HG03520 (cell line): ENCODE results near the gene ANAPC5.

Experiments used
- ATAC-seq: cut with Tn5 transposase; IDR thresholded peaks from one replicate; pipeline ENCODE4 v1.9.1; 2021; ENCODE audit warnings: mild to moderate bottlenecking, moderate library complexity; ENCODE audit not compliant: unreplicated experiment

ANAPC5 gene

DNA sequence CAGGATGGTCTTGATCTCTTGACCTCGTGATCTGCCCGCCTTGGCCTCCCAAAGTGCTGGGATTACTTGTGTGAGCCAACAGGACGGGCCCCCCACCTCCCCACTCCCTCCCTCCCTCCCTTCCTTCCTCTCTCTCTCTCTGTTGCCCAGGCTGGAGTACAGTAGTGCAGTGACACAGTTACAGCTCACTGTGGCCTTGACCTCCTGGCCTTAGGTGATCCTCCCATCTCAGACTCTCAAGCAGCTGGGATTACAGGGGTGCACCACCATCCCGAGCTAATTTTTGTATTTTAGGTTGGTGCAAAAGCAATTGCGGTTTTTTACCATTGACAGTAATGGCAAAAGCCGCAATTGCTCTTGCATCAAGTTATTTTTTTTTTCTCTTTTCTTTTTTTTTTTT, 19.2 kb upstream of the ANAPC5 start:
- ATAC-seq: no peak

DNA sequence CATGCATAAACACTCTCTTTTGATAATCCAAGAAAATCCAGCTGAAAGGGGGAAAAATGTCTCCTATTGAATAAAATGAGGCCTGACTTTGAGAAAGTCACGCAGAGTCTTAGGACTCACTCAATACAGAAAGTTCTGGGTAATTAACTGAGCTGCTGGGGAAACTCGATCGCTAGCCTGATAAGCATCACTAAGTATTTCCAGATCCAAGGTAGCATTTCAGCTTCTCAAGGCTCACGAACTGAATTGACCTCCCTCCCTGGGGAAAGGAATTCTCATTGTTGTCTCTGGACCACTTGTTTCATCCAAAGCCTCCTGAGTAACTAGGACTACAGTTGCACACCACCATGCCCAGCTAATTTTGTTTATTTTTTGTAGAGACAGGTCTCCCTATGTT, 13.8 kb upstream of the ANAPC5 start:
- no peak for ATAC-seq

DNA sequence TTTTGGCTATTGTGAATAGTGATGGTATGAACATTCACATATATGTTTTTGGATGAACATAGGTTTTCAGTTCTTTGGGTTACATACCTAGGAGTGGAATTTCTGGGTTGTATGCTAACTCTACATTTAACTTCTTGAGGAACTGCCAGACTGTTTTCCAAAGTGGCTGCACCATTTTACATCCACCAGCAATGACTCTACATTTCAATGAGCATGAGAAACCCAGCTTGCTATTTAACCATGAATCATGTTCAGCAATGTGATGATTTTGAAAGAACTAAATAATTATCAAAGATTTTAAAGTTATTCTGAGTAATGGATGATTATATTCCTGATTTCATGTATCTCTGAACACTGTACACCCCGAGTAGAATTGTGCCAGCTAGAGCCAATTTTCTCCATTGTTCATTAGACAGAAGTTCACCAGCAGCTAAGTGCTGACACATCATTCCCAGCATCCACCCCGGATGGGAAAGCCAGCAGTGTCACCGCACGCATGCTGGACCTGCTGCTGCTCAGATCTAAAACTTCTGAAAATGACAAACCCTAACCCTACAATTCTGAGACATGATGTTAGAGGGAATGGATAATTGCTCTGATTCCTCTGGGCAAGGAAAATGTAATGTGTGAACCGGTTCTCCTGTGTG, 13.3 kb upstream of the ANAPC5 start:
- no peak for ATAC-seq

DNA sequence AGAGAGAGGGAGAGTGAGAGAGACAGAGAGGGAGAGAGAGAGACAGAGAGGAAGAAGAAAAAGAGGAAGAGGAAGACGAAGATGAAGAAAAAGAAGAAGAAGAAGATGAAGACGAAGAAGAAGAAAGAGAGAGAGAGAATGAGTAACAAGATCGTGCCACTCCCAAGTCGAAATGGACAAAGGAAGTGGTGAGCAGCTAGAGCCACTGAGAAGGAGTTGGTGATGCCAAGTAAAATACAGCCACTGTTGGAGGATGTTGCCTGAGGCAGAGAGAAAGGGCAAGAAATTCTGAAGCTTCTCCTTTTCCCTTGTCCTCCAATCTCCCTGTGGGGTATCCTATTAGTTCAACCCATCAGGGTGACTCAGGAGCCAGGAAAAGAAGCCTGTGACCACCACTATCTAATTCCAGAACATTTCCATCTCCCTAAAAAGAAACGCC, 12.5 kb upstream of the ANAPC5 start:
- ATAC-seq: no peak

- ATAC-seq: no peak
Observed at GRCh38 chr12:121358073-121358472, 5.9 kb upstream of the ANAPC5 start.

DNA sequence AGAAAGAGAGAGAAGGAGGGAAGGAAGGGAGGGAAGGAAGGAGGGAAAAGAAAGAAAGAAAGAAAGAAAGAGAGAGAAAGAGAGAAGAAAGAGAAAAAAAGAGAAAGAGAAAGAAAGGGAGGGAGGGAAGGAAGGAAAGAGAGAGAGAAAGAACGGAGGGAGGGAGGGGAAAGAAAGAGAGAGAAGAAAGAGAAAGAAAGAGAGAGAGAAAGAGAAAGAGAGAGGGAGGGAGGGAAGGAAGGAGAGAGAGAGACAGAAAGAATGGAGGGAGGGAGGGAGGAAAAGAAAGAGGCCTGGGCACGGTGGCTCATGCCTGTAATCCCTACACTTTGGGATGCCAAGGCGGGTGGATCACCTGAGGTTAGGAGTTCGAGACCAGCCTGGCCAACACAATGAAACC, 5.1 kb upstream of the ANAPC5 start:
- no peak for ATAC-seq

- no peak for ATAC-seq
Observed at GRCh38 chr12:121356657-121357056, 4.4 kb upstream of the ANAPC5 start.

- no peak for ATAC-seq
Observed at GRCh38 chr12:121355818-121356217, 3.6 kb upstream of the ANAPC5 start.

DNA sequence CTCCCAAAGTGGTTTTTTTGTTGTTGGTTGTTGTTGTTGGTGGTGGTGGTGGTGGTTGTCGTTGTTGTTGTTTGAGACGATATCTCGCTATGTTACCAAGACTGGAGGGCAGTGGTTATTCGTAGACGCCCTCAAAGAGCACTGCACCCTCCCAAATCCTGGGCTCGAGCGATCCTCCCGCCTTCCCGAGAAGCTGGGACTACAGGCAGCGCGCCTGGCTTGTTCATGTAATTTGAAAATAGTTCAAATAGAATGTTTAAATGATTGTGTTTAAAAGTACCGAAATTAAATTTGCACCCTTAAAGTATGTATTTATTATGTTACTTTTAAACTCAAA, 439 bp upstream of the ANAPC5 start:
- no peak for ATAC-seq

DNA sequence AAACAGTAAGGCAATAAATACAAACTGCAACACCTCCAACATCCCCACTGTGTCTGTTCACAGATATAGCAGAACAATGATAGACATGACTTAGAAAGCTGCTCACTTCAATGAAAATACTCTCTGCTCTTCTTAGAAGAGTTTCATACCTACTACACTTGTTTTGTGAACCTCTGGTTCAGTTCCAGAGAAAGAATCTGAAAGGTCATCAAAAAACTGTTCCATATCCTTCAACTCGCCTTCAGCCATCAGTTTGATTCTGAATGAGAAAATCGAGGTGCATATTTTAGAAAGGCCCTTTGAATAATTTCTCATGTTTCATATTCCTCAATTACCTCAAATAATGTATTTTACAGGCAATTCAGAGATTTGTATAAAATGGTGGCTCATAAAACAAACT, 5.5 kb downstream of the ANAPC5 start:
- ATAC-seq: no peak

DNA sequence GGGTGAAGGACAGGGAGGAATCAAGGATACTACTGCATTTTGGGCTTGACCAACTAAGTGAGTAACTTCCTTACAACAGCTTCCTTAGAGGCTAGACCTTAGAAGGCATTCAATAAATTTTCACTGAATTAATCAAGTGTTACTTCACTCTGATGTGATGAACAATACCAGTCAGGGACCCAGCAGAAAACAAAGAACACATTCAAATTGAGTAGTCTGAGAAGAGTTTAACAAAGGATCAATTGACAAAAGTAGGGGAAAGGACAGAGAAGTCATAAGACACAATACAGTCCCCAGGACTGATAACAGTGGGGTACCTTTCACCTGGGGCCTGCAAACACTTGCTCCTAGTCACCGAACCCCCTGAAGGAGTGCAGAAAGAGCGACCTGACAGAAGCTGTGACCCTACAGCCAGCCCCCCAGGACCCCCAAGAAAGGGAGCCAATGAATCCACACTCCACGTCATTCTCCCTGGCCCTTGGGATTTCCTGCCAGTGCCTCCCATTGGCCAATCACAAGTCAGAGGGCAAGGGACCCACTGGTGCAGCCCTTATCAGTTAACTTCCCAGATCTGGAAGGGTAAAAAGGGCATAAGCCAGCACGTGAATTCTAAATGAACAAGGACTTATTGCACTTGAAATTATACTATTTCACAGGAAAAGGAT, 6.9 kb downstream of the ANAPC5 start:
- ATAC-seq: no peak

DNA sequence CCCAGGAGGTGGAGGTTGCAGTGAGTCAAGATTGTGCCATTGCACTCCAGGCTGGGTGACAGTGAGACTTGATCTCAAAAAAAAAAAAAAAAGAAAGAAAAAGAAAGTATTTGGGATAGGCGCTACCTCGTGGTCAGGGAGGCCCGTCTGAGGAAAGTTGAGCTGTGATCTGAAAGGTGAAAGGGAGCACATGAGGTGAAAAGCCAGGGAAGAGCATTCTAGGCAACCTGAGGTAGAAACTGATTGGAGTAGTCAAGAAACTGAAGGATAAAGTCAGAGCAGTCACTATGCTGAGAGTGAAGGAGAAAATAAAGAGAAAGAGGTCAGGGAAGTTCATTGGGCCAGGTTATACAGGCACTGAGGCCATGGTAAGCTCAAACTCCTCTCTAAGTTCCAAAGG, 7.7 kb downstream of the ANAPC5 start:
- no peak for ATAC-seq

GRCh38 chr12:121337416-121337815, 14.8 kb downstream of the ANAPC5 start:
- no peak for ATAC-seq

GRCh38 chr12:121334513-121335343, 17.5 kb downstream of the ANAPC5 start:
- ATAC-seq: no peak

GRCh38 chr12:121333747-121334146, 18.5 kb downstream of the ANAPC5 start:
- ATAC-seq: no peak

GRCh38 chr12:121331248-121331647, 21.0 kb downstream of the ANAPC5 start:
- ATAC-seq: no peak

GRCh38 chr12:121330692-121331091, 21.5 kb downstream of the ANAPC5 start:
- ATAC-seq: no peak

DNA sequence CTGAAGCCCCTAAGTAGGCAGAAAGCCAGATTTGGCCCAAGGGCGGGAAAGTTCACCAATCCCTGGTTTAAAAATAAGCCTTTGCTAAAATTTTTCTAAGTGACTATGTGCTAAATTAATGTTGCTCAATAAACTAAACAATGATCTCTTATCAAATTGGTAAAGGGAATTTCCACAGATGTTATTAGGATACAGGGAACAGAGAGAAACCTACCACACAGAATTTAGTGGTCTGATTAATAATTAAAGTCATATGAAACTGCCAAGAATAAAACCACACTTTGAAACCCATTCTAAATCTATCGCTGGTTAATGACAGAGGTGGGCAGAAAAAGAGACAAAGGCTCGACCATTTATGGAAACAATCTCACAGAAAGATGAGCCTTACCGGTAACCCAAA, 22.0 kb downstream of the ANAPC5 start:
- no peak for ATAC-seq

DNA sequence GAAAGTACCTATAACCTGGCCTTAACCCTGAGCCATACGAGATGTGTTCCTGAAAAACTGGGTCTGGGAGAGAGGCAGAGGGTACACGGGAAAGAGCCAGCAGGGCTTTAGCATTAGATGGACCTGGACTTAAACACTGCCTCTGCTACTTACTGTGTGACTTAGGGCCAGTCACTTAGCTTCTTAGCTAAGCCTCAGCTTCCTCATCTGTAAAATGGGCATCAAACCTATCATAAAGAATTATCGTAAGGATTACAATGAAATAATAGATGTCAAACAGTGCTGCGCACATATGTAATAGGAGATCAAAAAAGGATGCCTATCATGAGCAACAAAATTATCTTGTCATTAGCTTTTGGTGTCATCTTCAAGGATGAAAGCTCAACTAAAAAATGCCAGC, 23.6 kb downstream of the ANAPC5 start:
- no peak for ATAC-seq

DNA sequence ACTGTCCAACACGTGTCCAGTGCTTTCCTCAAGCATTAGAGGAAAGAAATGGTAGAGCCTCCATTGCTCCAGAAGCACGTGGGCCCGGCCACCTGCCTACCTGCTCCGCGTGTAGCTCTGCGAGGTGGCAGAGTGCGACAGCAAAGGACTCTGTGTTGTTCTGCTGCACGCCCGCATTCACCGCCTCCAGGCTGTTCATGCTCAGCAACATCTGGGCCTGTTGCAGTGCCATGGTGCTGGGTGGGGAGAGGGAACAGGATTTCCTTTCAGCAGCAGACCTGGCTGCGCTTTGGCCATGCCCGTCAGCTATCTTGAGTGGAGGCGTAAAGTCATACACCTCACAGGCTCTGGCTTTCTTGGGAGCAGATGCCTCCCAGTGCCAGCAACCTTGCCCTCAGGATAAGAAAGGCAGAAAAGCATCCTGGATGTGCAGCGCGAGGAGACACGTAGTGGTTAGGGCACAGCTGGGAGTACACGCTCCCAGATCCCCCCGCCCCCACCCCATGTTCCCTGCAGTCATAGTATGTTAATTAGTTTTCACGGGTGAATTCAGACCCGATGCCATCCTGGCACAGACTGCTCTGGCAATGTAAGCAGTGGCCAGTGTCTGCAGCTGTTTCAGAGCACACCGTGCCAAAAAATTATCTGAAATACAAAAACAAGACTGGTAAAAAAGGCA, 25.1 kb downstream of the ANAPC5 start:
- ATAC-seq: no peak

- ATAC-seq: no peak
Observed at GRCh38 chr12:121325922-121326396, 26.3 kb downstream of the ANAPC5 start.
